ENCODE data around the gene CRLF2. TPM values are rescaled to one million over a fixed set of nuclear protein-coding genes. Genes with fewer than 3 reads are reported as not detected.
"Not testable (repeated sequence)": the region's sequence is repeated elsewhere in the genome, so short reads cannot be mapped to it uniquely, and the experiment has no call there.

CRLF2 gene, protein sequence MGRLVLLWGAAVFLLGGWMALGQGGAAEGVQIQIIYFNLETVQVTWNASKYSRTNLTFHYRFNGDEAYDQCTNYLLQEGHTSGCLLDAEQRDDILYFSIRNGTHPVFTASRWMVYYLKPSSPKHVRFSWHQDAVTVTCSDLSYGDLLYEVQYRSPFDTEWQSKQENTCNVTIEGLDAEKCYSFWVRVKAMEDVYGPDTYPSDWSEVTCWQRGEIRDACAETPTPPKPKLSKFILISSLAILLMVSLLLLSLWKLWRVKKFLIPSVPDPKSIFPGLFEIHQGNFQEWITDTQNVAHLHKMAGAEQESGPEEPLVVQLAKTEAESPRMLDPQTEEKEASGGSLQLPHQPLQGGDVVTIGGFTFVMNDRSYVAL
- 1 to 10 TPM in 1 of 4 donors, not detected in 3; 1.1 TPM for total RNA-seq

DNA sequence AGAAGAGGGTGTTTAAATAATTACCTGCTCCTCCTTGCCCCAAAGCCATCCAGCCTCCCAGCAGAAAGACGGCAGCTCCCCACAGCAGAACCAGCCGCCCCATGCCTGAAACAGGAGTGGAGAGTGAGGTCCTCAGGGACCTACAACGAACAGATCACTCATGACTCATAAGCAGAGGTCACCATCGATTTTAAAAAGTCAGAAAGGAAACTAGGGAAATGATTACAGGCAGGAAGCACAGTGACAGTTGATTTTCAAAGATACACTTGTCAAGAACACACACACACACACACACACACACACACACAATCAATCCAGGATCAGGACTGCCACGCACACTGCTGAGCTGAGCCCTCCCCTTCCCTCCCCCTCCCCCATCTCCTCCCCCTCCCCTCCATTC lies at the start of gene CRLF2:
Gene CRLF2 (minus strand): TSS at position 118 of the 400 bp plus-strand sequence. CDS start 15 bp downstream, at position 103.
- TF ChIP-seq, protein P1, sequence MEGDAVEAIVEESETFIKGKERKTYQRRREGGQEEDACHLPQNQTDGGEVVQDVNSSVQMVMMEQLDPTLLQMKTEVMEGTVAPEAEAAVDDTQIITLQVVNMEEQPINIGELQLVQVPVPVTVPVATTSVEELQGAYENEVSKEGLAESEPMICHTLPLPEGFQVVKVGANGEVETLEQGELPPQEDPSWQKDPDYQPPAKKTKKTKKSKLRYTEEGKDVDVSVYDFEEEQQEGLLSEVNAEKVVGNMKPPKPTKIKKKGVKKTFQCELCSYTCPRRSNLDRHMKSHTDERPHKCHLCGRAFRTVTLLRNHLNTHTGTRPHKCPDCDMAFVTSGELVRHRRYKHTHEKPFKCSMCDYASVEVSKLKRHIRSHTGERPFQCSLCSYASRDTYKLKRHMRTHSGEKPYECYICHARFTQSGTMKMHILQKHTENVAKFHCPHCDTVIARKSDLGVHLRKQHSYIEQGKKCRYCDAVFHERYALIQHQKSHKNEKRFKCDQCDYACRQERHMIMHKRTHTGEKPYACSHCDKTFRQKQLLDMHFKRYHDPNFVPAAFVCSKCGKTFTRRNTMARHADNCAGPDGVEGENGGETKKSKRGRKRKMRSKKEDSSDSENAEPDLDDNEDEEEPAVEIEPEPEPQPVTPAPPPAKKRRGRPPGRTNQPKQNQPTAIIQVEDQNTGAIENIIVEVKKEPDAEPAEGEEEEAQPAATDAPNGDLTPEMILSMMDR (IDR thresholded peaks at IDR 0.05), result no peak
- TF ChIP-seq POLR2A (IDR thresholded peaks at IDR 0.05), result no peak
- 7 to 20% methylated on average over 5 of the region's 5 CpGs for WGBS, 2 donors
- intact Hi-C loops (cut with DNase I; ENCODE audit: low total_unique reads), result no loop called here
- DNase-seq (ENCODE audit: low spot score in 2 of 2), result peak in 1 of 2 donors; percentile 23
- H3K4me3 ChIP-seq (ENCODE audit: low read depth, poor library complexity, severe bottlenecking), result no peak within 1 kb of the TSS

DNA sequence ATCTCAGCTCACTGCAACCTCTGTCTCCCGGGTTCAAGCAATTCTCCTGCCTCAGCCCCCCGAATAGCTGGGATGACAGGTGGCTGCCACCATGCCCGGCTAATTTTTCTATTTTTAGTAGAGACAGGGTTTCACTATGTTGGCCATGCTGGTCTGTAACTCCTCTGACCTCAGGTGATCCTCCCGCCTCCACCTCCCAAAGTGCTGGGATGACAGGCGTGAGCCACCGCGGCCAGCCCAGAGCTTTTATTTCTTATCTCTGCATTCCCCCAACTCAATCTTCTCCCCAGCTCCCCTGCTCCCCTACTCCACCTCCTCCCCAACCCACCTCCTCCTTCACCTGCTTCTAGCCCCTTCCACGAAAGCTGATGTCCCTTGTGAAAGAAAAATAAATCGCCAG lies 49.3 kb upstream of the CRLF2 start:
- intact Hi-C loops (cut with DNase I; ENCODE audit: low total_unique reads); DNase-seq (ENCODE audit: low spot score in 2 of 2): not testable (repeated sequence)
- WGBS, 2 donors, result 88 to 95% methylated on average over 9 of the region's 9 CpGs

GRCh38 chrX:1261285-1261684 lies 48.8 kb upstream of the CRLF2 start:
- DNase-seq (ENCODE audit: low spot score in 2 of 2), result no peak
- 54 to 59% methylated on average over 5 of the region's 5 CpGs for WGBS, 2 donors
- intact Hi-C loops (cut with DNase I; ENCODE audit: low total_unique reads), result no loop called here
- H3K4me3 ChIP-seq (ENCODE audit: low read depth, poor library complexity, severe bottlenecking), result no peak overlapping the region
- TF ChIP-seq, protein P1 (IDR thresholded peaks at IDR 0.05), result no peak
- no peak for TF ChIP-seq POLR2A (IDR thresholded peaks at IDR 0.05)

More for the DNA sequence above, 49.3 kb upstream of the CRLF2 start:
- H3K4me3 ChIP-seq (ENCODE audit: low read depth, poor library complexity, severe bottlenecking), result not testable (repeated sequence)

DNA sequence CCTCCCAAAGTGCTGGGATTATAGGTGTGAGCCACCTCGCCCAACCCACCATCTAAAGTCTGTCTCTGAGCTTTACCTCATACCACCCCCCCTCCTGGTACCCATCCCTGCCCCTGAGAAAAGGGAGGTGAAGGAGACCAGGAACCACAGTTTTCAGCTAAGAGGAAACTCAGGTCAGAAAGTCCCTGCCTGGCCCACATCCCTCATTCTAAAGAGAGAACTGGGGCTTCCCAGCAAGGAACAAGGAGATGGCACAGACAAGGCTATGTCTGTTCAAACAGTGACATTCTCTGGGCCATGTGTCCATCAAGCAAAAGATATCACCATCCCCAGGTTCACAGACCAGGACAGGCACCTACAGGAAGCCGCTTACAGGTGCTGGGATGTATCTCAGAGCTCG lies 40.4 kb upstream of the CRLF2 start:
- 92 to 96% methylated on average over 3 of the region's 3 CpGs for WGBS, 2 donors

GRCh38 chrX:1249101-1249887 lies 36.8 kb upstream of the CRLF2 start:
- WGBS, 2 donors, result 1% methylated on average over 21 of the region's 22 CpGs
- peak; percentile 66 to 86 for DNase-seq (ENCODE audit: low spot score in 2 of 2)
- intact Hi-C loops (cut with DNase I; ENCODE audit: low total_unique reads), result no loop called here
- TF ChIP-seq, protein P1 (IDR thresholded peaks at IDR 0.05), result no peak
- no peak for TF ChIP-seq POLR2A (IDR thresholded peaks at IDR 0.05)
- no peak overlapping the region for H3K4me3 ChIP-seq (ENCODE audit: low read depth, poor library complexity, severe bottlenecking)

More for the DNA sequence above, 40.4 kb upstream of the CRLF2 start:
- TF ChIP-seq, protein P1 (IDR thresholded peaks at IDR 0.05), result no peak
- TF ChIP-seq POLR2A (IDR thresholded peaks at IDR 0.05), result no peak
- intact Hi-C loops (cut with DNase I; ENCODE audit: low total_unique reads), result no loop called here
- no peak overlapping the region for H3K4me3 ChIP-seq (ENCODE audit: low read depth, poor library complexity, severe bottlenecking)
- no peak for DNase-seq (ENCODE audit: low spot score in 2 of 2)

Measured in lower leg skin (tissue), 4 donors.